OCI-LY3 (cell line): Measurements from ENCODE around the gene OOEP.
"Not testable (repeated sequence)": the region's sequence is repeated elsewhere in the genome, so short reads cannot be mapped to it uniquely, and the experiment has no call there.

Experiments
- H2AFZ ChIP-seq: fragments of 200-600, 300-600 bp; shearing (Covaris generic); 2 replicates; pipeline ENCODE4 v1.6.0; 2014; ENCODE audit warnings: antibody characterized with exemption, low read depth, low read length
- H3K27ac ChIP-seq: fragments of 200-600, 300-600 bp; sonication (generic); 2 replicates; pipeline ENCODE4 v1.5.1; 2014; ENCODE audit warnings: mild to moderate bottlenecking, low read length, moderate library complexity, mixed read lengths
- H3K27me3 ChIP-seq: fragments of 200-600, 300-600 bp; sonication (generic); 2 replicates; pipeline ENCODE4 v1.6.1; 2014; ENCODE audit warnings: low read depth, low read length, mixed read lengths
- H3K36me3 ChIP-seq: fragments of 200-600, 300-600 bp; sonication (generic); replicated peaks from 2 replicates; pipeline ENCODE3; 2014; ENCODE audit warnings: low read depth, low read length, mixed read lengths
- H3K4me1 ChIP-seq: fragments of 300-600, 200-600 bp; sonication (generic); 2 replicates; pipeline ENCODE4 v1.6.1; 2014; ENCODE audit warnings: low read length, mixed read lengths
- H3K4me2 ChIP-seq: fragments of 200-600, 300-600 bp; sonication (generic); 2 replicates; pipeline ENCODE4 v1.6.1; 2014; ENCODE audit warnings: low read length, mixed read lengths
- H3K4me3 ChIP-seq: fragments of 300-600, 200-600 bp; sonication (generic); 2 replicates; pipeline ENCODE4 v1.5.1; 2014; ENCODE audit warnings: antibody characterized with exemption, mild to moderate bottlenecking, low read length, moderate library complexity
- H3K79me2 ChIP-seq: fragments of 300-600, 200-600 bp; shearing (Covaris generic); 2 replicates; pipeline ENCODE4 v1.6.1; 2014; ENCODE audit warnings: mild to moderate bottlenecking, low read length, mixed read lengths
- H3K9ac ChIP-seq: fragments of 300-600, 200-600 bp; shearing (Covaris generic); 2 replicates; pipeline ENCODE4 v1.6.0; 2014; ENCODE audit warnings: mild to moderate bottlenecking, low read length, moderate library complexity
- H3K9me3 ChIP-seq: fragments of 200-600, 300-600 bp; shearing (Covaris generic); 2 replicates; pipeline ENCODE4 v1.6.1; 2014; ENCODE audit warnings: low read length, mixed read lengths; ENCODE audit not compliant: insufficient read depth
- H4K20me1 ChIP-seq: fragments of 200-600, 300-600 bp; sonication (generic); 2 replicates; pipeline ENCODE4 v1.6.1; 2016; ENCODE audit warnings: low read length, mixed read lengths; ENCODE audit not compliant: insufficient read depth
- CTCF ChIP-seq: fragments of 200-600, 300-600 bp; sonication (generic); IDR thresholded peaks from 2 replicates; pipeline ENCODE4 v1.5.1; 2014; ENCODE audit warnings: antibody characterized with exemption, low read length, low read depth
- EZH2phosphoT487 ChIP-seq: fragments of 200-600 bp; shearing (Covaris generic); IDR thresholded peaks from 2 replicates; pipeline ENCODE4 v1.6.1; 2018; ENCODE audit warnings: antibody characterized with exemption, mixed run types, low read depth

OOEP gene

GRCh38 chr6:73382462-73383113 is 12.9 kb upstream of the OOEP start:
- H3K27ac ChIP-seq = no peak overlapping the region
- no peak for TF ChIP-seq CTCF

GRCh38 chr6:73381531-73381930 is 11.8 kb upstream of the OOEP start:
- not testable (repeated sequence) for H3K27me3 ChIP-seq, H4K20me1 ChIP-seq, H3K9ac ChIP-seq, H3K9me3 ChIP-seq, H3K4me2 ChIP-seq, H3K4me1 ChIP-seq, H3K79me2 ChIP-seq, H2AFZ ChIP-seq, H3K36me3 ChIP-seq, H3K4me3 ChIP-seq, H3K27ac ChIP-seq

More at GRCh38 chr6:73382462-73383113, 12.9 kb upstream of the OOEP start:
- H3K27me3 ChIP-seq = no peaks in the 10 kb centered on the region
- no peak overlapping the region for H3K4me3 ChIP-seq
- H4K20me1 ChIP-seq = no peaks in the 10 kb centered on the region
- H3K36me3 ChIP-seq = no peaks in the 10 kb centered on the region
- no peaks in the 10 kb centered on the region for H3K9me3 ChIP-seq
- H3K9ac ChIP-seq = no peak overlapping the region
- no peak overlapping the region for H2AFZ ChIP-seq
- H3K79me2 ChIP-seq = no peaks in the 10 kb centered on the region
- no peak overlapping the region for H3K4me2 ChIP-seq
- no peaks in the 10 kb centered on the region for H3K4me1 ChIP-seq

- no peak for TF ChIP-seq CTCF
- TF ChIP-seq EZH2phosphoT487 = no peak
- no peaks in the 10 kb centered on the region for H4K20me1 ChIP-seq
- no peak overlapping the region for H3K4me2 ChIP-seq
- no peaks in the 10 kb centered on the region for H3K27me3 ChIP-seq
- H3K4me1 ChIP-seq = no peaks in the 10 kb centered on the region
- no peaks in the 10 kb centered on the region for H3K79me2 ChIP-seq
- no peaks in the 10 kb centered on the region for H3K36me3 ChIP-seq
- no peak overlapping the region for H3K4me3 ChIP-seq
- H2AFZ ChIP-seq = peak overlapping the region; percentile 71; the same call in 1 of the 2 replicates
- peaks cover 3% of the 10 kb centered on the region; the same call in 1 of the 2 replicates for H3K9me3 ChIP-seq
- H3K9ac ChIP-seq = no peak overlapping the region
- no peak overlapping the region for H3K27ac ChIP-seq
Measured at GRCh38 chr6:73377225-73377624, 7.5 kb upstream of the OOEP start.

GRCh38 chr6:73375216-73375615 is 5.5 kb upstream of the OOEP start:
- no peaks in the 10 kb centered on the region for H4K20me1 ChIP-seq
- no peaks in the 10 kb centered on the region for H3K36me3 ChIP-seq
- no peak overlapping the region for H2AFZ ChIP-seq
- no peak overlapping the region for H3K27ac ChIP-seq
- H3K27me3 ChIP-seq = no peaks in the 10 kb centered on the region
- H3K9me3 ChIP-seq = peaks cover 9% of the 10 kb centered on the region; the same call in 1 of the 2 replicates
- no peak overlapping the region for H3K4me3 ChIP-seq
- no peak overlapping the region for H3K9ac ChIP-seq
- H3K4me1 ChIP-seq = no peaks in the 10 kb centered on the region
- H3K79me2 ChIP-seq = no peaks in the 10 kb centered on the region
- no peak overlapping the region for H3K4me2 ChIP-seq
- TF ChIP-seq EZH2phosphoT487 (no peak), CTCF (no peak)
